Heart left ventricle (tissue), 13 donors: ENCODE measurements around the gene GNB1L.

ENCODE experiments used
- POLR2A ChIP-seq, 2 donors: fragments of 450-650 bp; IDR thresholded peaks; one replicate each; pipeline ENCODE4 v1.6.1; 2017; ENCODE audit warnings: antibody characterized with exemption in 2 of 2, mild to moderate bottlenecking in 2 of 2, moderate library complexity in 2 of 2
- TF ChIP-seq, protein P1 (sequence below), 12 donors: fragments of 200-600 bp; sonication (generic) in 4 of 12; IDR thresholded peaks; one replicate each; pipeline versions ENCODE4 v1.5.0 to v1.8.0; 2018 to 2022; ENCODE audit warnings: antibody characterized with exemption in 12 of 12, mild to moderate bottlenecking in 5 of 12
- donor health status: ischemic (EF 13 %, LVEDD 7.1; RV severe dilation, severe dysfunction).
- donor health status: DM: no; HTN: yes; CAD: no.
- donor health status: DM: no; HTN: no; CAD: no.
- donor health status: ischemic (EF 25% LVEDD 6.9; RV normal size, moderate dysfunction).
- donor health status: ischemic (EF 25% LVEDD 5.7; RV mildly dilated, moderate dysfunction).
- donor health status: ischemic (EF 35%, LVEDD 5.7; RV mildly dilated, moderate dysfunction).
- donor health status: nonischemic (EF 11% LVEDD 7.7; RV severe dilation, severe dysfunction).
- donor health status: DM: yes; HTN: yes; CAD: no.
- donor health status: PGD.
- donor health status: ischemic (EF 29% LVEDD 5.4; RV normal size, mild dysfunction).
- donor health status: nonischemic (EF 23%, LVEDD 6.1; RV moderate dilation, normal function).

DNA sequence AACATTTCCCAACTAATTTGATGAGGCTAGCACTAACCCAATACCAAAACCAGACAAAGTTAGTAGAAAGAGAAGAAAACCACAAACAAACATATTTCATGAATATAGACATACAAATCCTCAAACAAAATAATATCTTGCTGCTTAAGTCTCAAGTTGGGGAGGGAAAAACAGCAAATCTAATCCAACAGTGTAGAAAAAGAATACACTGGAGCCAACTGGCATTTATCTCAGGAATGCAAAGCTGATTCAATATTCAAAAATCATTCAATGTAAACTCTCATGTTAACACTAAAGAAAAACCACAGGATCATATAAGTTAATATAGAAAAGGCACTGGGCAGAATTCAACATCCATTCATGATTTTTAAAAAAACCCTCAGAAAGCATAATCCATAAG, 18.2 kb downstream of the GNB1L start:
- TF ChIP-seq, protein P1, sequence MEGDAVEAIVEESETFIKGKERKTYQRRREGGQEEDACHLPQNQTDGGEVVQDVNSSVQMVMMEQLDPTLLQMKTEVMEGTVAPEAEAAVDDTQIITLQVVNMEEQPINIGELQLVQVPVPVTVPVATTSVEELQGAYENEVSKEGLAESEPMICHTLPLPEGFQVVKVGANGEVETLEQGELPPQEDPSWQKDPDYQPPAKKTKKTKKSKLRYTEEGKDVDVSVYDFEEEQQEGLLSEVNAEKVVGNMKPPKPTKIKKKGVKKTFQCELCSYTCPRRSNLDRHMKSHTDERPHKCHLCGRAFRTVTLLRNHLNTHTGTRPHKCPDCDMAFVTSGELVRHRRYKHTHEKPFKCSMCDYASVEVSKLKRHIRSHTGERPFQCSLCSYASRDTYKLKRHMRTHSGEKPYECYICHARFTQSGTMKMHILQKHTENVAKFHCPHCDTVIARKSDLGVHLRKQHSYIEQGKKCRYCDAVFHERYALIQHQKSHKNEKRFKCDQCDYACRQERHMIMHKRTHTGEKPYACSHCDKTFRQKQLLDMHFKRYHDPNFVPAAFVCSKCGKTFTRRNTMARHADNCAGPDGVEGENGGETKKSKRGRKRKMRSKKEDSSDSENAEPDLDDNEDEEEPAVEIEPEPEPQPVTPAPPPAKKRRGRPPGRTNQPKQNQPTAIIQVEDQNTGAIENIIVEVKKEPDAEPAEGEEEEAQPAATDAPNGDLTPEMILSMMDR (IDR thresholded peaks at IDR 0.05), result no peak
- no peak for TF ChIP-seq POLR2A (IDR thresholded peaks at IDR 0.05)
